Ishikawa (cell line): ENCODE data around the gene DUSP8.

ENCODE experiments used
- CEBPB ChIP-seq: IDR thresholded peaks from 2 replicates; pipeline ENCODE4 v1.6.1; 2012
- CREB1 ChIP-seq: IDR thresholded peaks from 2 replicates; pipeline ENCODE4 v1.6.1; 2012; ENCODE audit warnings: low read depth
- EGR1 ChIP-seq: IDR thresholded peaks from 2 replicates; pipeline ENCODE4 v1.6.1; 2012
- EP300 ChIP-seq: IDR thresholded peaks from 2 replicates; pipeline ENCODE4 v1.6.1; 2012; ENCODE audit warnings: borderline replicate concordance
- FOXM1 ChIP-seq: IDR thresholded peaks from 2 replicates; pipeline ENCODE4 v1.6.1; 2012; ENCODE audit warnings: low read depth, borderline replicate concordance
- MAX ChIP-seq: IDR thresholded peaks from 2 replicates; pipeline ENCODE4 v1.6.1; 2012
- NFIC ChIP-seq: IDR thresholded peaks from 2 replicates; pipeline ENCODE4 v1.6.1; 2012
- RAD21 ChIP-seq: IDR thresholded peaks from 2 replicates; pipeline ENCODE4 v1.6.1; 2012; ENCODE audit warnings: low read depth
- REST ChIP-seq: IDR thresholded peaks from 2 replicates; pipeline ENCODE4 v1.6.1; 2012; ENCODE audit warnings: low read depth, mild to moderate bottlenecking
- TAF1 ChIP-seq: IDR thresholded peaks from 2 replicates; pipeline ENCODE4 v1.6.1; 2012; ENCODE audit warnings: low read depth, mild to moderate bottlenecking
- TCF12 ChIP-seq: IDR thresholded peaks from 2 replicates; pipeline ENCODE4 v1.6.1; 2012; ENCODE audit warnings: low read depth
- TEAD4 ChIP-seq: IDR thresholded peaks from 2 replicates; pipeline ENCODE4 v1.6.1; 2012
- USF1 ChIP-seq: IDR thresholded peaks from 2 replicates; pipeline ENCODE4 v1.6.1; 2012
- YY1 ChIP-seq: IDR thresholded peaks from 2 replicates; pipeline ENCODE4 v1.6.1; 2012; ENCODE audit warnings: low read depth
- ZBTB7A ChIP-seq: IDR thresholded peaks from 2 replicates; pipeline ENCODE4 v1.6.1; 2012; ENCODE audit warnings: low read depth

DUSP8 gene

DNA sequence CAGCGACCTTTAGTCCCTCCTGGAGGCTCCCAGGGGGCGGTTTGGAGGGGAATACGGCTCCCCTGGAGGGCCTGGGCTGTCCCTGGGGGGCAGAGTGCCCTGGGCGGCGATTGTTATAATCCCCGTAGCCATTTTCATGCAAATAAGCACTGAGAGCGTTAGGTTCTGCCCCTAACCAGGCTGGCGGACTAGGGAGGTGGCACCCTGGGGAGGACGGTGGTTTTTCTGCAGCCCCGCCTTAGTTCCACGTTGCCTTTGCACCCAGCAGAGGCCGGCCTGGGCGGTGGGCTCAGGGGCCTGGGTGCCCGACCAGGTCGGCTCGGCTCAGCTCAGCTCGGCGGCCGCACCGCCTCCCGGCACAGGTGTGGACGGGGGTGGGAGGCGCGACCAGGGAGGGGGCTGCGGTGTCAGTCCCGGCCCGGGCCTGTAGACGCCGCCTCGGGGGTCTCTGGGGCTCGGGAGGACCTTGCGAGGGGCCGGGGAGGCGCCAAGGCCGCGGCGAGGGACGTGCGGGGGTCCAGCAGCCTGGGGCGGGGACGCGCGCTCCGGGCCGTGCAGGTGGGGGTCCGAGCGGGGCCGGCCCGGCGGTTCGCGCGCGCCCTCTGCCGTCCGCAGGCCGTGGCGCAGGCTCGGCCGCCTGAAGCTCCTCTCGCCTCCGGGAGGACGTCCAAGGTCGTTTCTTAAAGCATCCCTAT lies 2.3 kb upstream of the DUSP8 start:
- no peak for TF ChIP-seq CREB1
- TF ChIP-seq REST: no peak
- TF ChIP-seq ZBTB7A: peak; percentile 58; the same call in 1 of the 2 replicates
- TF ChIP-seq RAD21: peak; percentile 77

GRCh38 chr11:1573903-1574237 lies 1.8 kb upstream of the DUSP8 start:
- TF ChIP-seq EGR1: no peak
- TF ChIP-seq RAD21: 0 out of 2 replicates have a peak, but pooled peaks have one; percentile 1
- TF ChIP-seq CEBPB: no peak
- no peak for TF ChIP-seq USF1
- TF ChIP-seq MAX: no peak
- 0 out of 2 replicates have a peak, but pooled peaks have one; percentile 35 for TF ChIP-seq TAF1
- TF ChIP-seq REST: no peak
- TF ChIP-seq TEAD4: no peak
- TF ChIP-seq EP300: peak; percentile 27; the same call in 1 of the 2 replicates
- 0 out of 2 replicates have a peak, but pooled peaks have one; percentile 5 for TF ChIP-seq NFIC
- no peak; the same call in 1 of the 2 replicates for TF ChIP-seq TCF12
- no peak for TF ChIP-seq YY1

- TF ChIP-seq RAD21 (no peak), FOXM1 (no peak), EP300 (no peak), TAF1 (no peak), USF1 (no peak), CEBPB (no peak), ZBTB7A (no peak; the same call in 1 of the 2 replicates), NFIC (no peak), EGR1 (no peak), TCF12 (no peak), REST (no peak), YY1 (no peak)
Observed at GRCh38 chr11:1573077-1573902, 1.2 kb upstream of the DUSP8 start.

DNA sequence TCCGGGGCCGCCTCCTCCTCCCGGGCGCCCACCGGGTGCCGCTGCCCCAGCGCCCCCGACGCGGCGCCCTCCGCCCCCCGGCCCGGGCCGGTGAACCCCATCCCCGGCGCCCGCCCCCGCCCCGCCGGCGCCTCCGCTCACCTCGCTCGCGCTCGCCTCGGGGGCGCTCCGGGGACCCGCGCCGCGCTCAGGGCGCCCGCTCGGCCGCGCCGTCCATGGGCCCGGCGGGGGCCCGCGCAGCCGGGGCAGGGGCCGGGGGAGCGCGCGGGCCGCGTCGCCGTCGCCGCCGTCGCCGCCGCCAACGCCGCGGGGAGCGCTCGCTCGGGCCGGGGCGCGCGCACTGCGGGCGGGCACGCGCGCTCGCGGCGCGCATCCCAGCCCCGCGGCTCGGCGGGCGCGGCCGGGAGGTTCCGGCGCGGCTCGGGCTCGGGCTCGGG lies 293 bp downstream of the DUSP8 start:
- TF ChIP-seq EP300 (no peak), FOXM1 (no peak), ZBTB7A (no peak; the same call in 1 of the 2 replicates), REST (no peak), CREB1 (no peak), NFIC (no peak)
